ENCODE measurements around the gene ATOX1. TPM values are rescaled to one million over a fixed set of nuclear protein-coding genes. Genes with fewer than 3 reads are reported as not detected.

The ATOX1 gene
- total RNA-seq, 2 donors from 2014 or later, result 54.6 to 62.4 TPM

GRCh38 chr5:151721087-151721646 is 37.3 kb downstream of the ATOX1 start:
- Histone ChIP-seq H3K36me3 (no peaks in the 10 kb centered on the region), H3K4me3 (no peak overlapping the region), H3K9ac (ENCODE audit: low read depth in 2 of 2, low read length in 2 of 2) (no peak overlapping the region), H3K9me3 (no peaks in the 10 kb centered on the region), H3K4me1 (no peaks in the 10 kb centered on the region), H3K27ac (no peak overlapping the region), H3K27me3 (no peaks in the 10 kb centered on the region)
- no peak for TF ChIP-seq CTCF (IDR thresholded peaks at IDR 0.05)
- intact Hi-C loops (cut with DNase I), result loop anchor here (5.0 kb wide), 1 partner anchor 64 kb away; no protein-coding TSS in a partner anchor
- no peak for DNase-seq

GRCh38 chr5:151720215-151720614 is 38.2 kb downstream of the ATOX1 start:
- Histone ChIP-seq H3K9ac (ENCODE audit: low read depth in 2 of 2, low read length in 2 of 2) (no peak overlapping the region), H3K27ac (no peak overlapping the region), H3K4me1 (no peaks in the 10 kb centered on the region)

DNA sequence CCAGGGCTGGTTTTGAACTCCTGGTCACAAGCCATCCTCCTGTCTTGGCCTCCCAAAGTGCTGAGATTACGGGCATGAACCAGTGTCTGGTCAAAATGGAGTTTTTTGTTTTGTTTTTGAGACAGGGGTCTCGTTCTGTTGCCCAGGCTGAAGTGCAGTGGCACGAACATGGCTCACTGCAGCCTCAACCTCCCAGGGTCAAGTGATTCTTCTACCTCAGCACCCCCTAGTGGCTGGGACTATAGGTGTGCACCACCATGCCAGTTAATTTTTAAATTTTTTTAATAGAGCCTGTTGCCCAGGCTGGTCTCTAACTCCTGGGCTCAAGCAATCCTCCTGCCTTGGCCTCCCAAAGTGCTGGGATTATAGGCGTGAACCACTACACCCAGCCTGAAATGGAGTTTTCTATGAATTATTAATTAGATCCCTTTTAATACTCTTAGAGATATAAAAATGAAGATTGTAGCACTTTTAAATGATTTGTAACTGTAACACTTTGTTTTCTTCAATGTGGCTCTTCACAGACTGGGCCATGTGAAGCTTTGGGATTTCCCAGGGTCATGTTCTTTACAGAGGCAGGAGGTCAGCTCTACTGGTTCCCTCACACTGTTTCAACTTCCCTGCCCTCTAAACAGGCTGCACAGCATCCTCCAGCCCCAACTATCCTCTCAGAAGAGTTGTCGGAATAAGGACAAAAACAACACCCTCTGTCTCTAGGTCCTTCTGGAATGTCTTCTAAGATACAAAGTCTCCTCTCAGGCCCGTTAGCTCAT is 39.0 kb downstream of the ATOX1 start:
- H3K9me3 ChIP-seq, result no peaks in the 10 kb centered on the region
- intact Hi-C loops (cut with DNase I), result no loop called here
- H3K9ac ChIP-seq (ENCODE audit: low read depth in 2 of 2, low read length in 2 of 2), result no peak overlapping the region
- no peaks in the 10 kb centered on the region for H3K4me1 ChIP-seq
- peak; percentile 45 for DNase-seq
- no peaks in the 10 kb centered on the region for H3K27me3 ChIP-seq
- no peaks in the 10 kb centered on the region for H3K36me3 ChIP-seq
- TF ChIP-seq CTCF (IDR thresholded peaks at IDR 0.05), result peak; percentile 41
- no peak overlapping the region for H3K27ac ChIP-seq
- H3K4me3 ChIP-seq, result no peak overlapping the region

More at GRCh38 chr5:151720215-151720614, 38.2 kb downstream of the ATOX1 start:
- Histone ChIP-seq H3K4me3 (no peak overlapping the region), H3K27me3 (no peaks in the 10 kb centered on the region), H3K9me3 (no peaks in the 10 kb centered on the region), H3K36me3 (no peaks in the 10 kb centered on the region)
- TF ChIP-seq CTCF (IDR thresholded peaks at IDR 0.05), result no peak
- intact Hi-C loops (cut with DNase I), result loop anchor here (5.0 kb wide), 1 partner anchor 63 kb away; no protein-coding TSS in a partner anchor
- no peak for DNase-seq

DNA sequence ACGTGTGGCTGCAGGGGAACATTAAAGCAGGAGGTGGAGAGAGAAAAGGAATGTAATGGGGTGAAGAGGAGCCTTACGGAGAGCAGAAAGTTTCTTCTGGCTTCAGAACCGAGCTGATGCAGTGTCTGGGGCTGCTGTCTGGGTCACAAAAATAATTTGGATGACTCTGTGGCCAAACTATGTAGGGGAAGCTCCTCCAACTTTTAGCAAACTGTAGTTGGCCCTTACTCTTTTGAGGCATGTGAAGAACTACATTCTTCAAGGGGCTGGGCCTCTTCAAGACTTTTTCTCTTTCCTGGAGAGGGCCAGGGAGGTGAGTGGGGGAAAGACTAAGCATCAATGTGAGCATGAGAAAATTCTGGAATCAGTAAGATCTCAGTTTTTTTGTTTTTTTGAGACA is 39.8 kb downstream of the ATOX1 start:
- TF ChIP-seq CTCF (IDR thresholded peaks at IDR 0.05), result no peak
- intact Hi-C loops (cut with DNase I), result no loop called here
- no peak for DNase-seq
- Histone ChIP-seq H3K27me3 (no peaks in the 10 kb centered on the region), H3K9me3 (no peaks in the 10 kb centered on the region), H3K9ac (ENCODE audit: low read depth in 2 of 2, low read length in 2 of 2) (no peak overlapping the region), H3K27ac (no peak overlapping the region), H3K36me3 (no peaks in the 10 kb centered on the region), H3K4me1 (no peaks in the 10 kb centered on the region), H3K4me3 (no peak overlapping the region)

GRCh38 chr5:151718153-151718552 is 40.3 kb downstream of the ATOX1 start:
- H3K4me1 ChIP-seq, result no peaks in the 10 kb centered on the region
- no peak overlapping the region for H3K9ac ChIP-seq (ENCODE audit: low read depth in 2 of 2, low read length in 2 of 2)
- no peak overlapping the region for H3K4me3 ChIP-seq
- no peaks in the 10 kb centered on the region for H3K36me3 ChIP-seq
- intact Hi-C loops (cut with DNase I), result no loop called here
- H3K9me3 ChIP-seq, result no peaks in the 10 kb centered on the region
- no peak for DNase-seq
- no peak for TF ChIP-seq CTCF (IDR thresholded peaks at IDR 0.05)
- no peaks in the 10 kb centered on the region for H3K27me3 ChIP-seq
- no peak overlapping the region for H3K27ac ChIP-seq

Data from colonic mucosa (tissue), 4 donors.